Measurements from ENCODE around the gene RLF.

DNA sequence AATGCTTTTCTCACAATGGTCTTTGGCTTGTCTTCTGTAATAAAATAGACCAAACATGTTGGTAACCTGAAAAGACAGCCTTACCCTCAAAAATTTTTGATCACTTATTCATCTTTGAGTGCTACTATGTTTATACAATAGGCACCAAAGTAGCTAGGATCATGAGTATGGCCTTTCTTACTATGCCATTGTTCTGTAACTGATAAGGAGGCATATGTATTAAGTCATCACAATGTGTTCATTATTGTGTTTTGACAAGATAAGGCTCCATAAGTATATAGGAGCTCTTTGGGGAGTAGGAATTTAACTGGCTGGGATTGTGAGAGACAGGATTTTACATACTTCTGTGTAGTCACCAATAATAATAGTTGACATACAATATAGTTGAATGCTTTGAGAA lies 87.2 kb downstream of the RLF start:
- TF ChIP-seq CTCF (IDR thresholded peaks at IDR 0.05) = no peak
- TF ChIP-seq POLR2A (IDR thresholded peaks at IDR 0.05) = no peak

Data from testis (tissue), 2 donors.